ENCODE results near the gene COL9A3.

DNA sequence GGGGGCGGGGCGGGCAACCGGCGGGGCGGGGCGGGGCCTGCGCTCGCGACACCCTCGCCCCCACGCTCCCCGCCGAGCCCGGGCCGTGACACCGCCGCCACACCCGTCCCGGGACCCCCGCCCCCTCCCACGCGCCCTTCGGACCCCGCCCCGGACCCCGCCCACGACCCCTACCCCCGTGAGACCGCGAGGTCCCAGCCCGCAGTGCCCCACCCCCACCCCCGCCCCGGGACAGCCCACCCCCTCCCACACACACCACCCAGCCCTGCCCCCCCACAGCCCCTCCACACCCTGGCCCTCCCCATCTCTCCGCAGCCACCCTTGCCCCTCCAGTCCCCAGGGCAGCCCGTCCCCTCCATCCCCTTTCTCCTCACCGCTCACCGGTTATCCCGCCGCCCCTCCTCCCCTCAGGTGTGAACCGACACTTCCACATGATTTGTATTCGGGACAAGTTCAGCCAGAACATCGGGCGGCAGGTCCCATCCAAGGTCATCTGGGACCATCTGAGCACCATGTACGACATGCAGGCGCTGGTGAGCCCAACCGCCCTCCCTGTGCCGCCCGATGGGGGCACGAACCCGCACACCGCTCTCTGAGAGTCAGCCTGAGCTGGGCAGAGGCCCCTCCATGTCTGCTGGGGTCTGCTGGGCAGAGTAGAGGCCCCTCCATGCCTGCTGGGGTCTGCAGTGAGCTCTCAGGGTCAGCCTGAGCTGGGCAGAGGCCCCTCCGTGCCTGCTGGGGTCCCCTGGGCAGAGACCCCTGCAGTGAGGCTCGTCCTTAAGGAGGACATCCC lies 20.0 kb upstream of the COL9A3 start:
- TF ChIP-seq, protein P1, sequence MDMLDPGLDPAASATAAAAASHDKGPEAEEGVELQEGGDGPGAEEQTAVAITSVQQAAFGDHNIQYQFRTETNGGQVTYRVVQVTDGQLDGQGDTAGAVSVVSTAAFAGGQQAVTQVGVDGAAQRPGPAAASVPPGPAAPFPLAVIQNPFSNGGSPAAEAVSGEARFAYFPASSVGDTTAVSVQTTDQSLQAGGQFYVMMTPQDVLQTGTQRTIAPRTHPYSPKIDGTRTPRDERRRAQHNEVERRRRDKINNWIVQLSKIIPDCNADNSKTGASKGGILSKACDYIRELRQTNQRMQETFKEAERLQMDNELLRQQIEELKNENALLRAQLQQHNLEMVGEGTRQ (IDR thresholded peaks at IDR 0.05) = no peak
- TF ChIP-seq KDM1A (IDR thresholded peaks at IDR 0.05; ENCODE audit: low read depth) = no peak
- TF ChIP-seq HOXA7 (CRISPR knock-in tag; IDR thresholded peaks at IDR 0.05) = no peak
- TF ChIP-seq, protein P2, sequence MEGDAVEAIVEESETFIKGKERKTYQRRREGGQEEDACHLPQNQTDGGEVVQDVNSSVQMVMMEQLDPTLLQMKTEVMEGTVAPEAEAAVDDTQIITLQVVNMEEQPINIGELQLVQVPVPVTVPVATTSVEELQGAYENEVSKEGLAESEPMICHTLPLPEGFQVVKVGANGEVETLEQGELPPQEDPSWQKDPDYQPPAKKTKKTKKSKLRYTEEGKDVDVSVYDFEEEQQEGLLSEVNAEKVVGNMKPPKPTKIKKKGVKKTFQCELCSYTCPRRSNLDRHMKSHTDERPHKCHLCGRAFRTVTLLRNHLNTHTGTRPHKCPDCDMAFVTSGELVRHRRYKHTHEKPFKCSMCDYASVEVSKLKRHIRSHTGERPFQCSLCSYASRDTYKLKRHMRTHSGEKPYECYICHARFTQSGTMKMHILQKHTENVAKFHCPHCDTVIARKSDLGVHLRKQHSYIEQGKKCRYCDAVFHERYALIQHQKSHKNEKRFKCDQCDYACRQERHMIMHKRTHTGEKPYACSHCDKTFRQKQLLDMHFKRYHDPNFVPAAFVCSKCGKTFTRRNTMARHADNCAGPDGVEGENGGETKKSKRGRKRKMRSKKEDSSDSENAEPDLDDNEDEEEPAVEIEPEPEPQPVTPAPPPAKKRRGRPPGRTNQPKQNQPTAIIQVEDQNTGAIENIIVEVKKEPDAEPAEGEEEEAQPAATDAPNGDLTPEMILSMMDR (IDR thresholded peaks at IDR 0.05) = no peak
- no peak for TF ChIP-seq MAFK (IDR thresholded peaks at IDR 0.05; ENCODE audit: partially characterized antibody)
- no peak for TF ChIP-seq POLR2A (IDR thresholded peaks at IDR 0.05; ENCODE audit: low read length)
- no peak for TF ChIP-seq JUN (IDR thresholded peaks at IDR 0.05)
- no peak for TF ChIP-seq FOXS1 (CRISPR knock-in tag; IDR thresholded peaks at IDR 0.05)
- no peak for TF ChIP-seq CBX8 (IDR thresholded peaks at IDR 0.05)

Measured in A549 (cell line).